A673 (cell line): ENCODE data around the gene NAXD. TPM values are rescaled to one million over a fixed set of nuclear protein-coding genes. Genes with fewer than 3 reads are reported as not detected.

Source experiments
- BruUV-seq: library from RNA; stranded (reverse); fragments of 400-500 nt; replicated peaks from 2 replicates; lab custom pipeline; 2021; lab: Mats Ljungman, UMichigan
- CTCF ChIA-PET: fragments of 300-600 bp; sonication (Branson Sonifier 250); formaldehyde crosslinking; loops from one replicate; lab custom pipeline; 2022; ENCODE audit warnings: antibody characterized with exemption; lab: Charles Lee
- POLR2A ChIA-PET: fragments of 300-600 bp; sonication (Branson Sonifier 250); formaldehyde crosslinking; loops from one replicate; lab custom pipeline; 2022; ENCODE audit warnings: antibody characterized with exemption; ENCODE audit not compliant: low non-redundant PET; lab: Charles Lee
- DNase-seq: peaks from one replicate; pipeline ENCODE4 v3.0.0-alpha.2; 2015; ENCODE audit warnings: low spot score
- H3K27ac ChIP-seq: fragments of 200-600 bp; sonication (generic); 2 replicates; pipeline ENCODE4 v1.5.1; 2016; ENCODE audit warnings: mixed run types, low read depth, mild to moderate bottlenecking, mixed read lengths, antibody characterized with exemption, low read length; ENCODE audit not compliant: poor library complexity, severe bottlenecking
- H3K27me3 ChIP-seq: fragments of 200-600 bp; sonication (generic); replicated peaks from 2 replicates; pipeline ENCODE4 v1.6.1; 2017; ENCODE audit warnings: mixed run types, low read depth, mild to moderate bottlenecking, mixed read lengths, antibody characterized with exemption, low read length; ENCODE audit not compliant: insufficient read depth, poor library complexity
- H3K36me3 ChIP-seq: fragments of 200-600 bp; sonication (generic); 2 replicates; pipeline ENCODE4 v1.6.1; 2016; ENCODE audit warnings: mixed run types, mild to moderate bottlenecking, mixed read lengths, antibody characterized with exemption, low read length; ENCODE audit not compliant: insufficient read depth, poor library complexity, severe bottlenecking
- H3K4me1 ChIP-seq: fragments of 200-600 bp; sonication (generic); 2 replicates; pipeline ENCODE4 v1.6.1; 2017; ENCODE audit warnings: mixed run types, mild to moderate bottlenecking, mixed read lengths, antibody characterized with exemption, low read length; ENCODE audit not compliant: insufficient read depth, poor library complexity, severe bottlenecking
- H3K4me3 ChIP-seq: fragments of 200-600 bp; sonication (generic); 2 replicates; pipeline ENCODE4 v1.5.1; 2016; ENCODE audit warnings: low read depth, mixed run types, mild to moderate bottlenecking, mixed read lengths, low read length; ENCODE audit not compliant: poor library complexity, severe bottlenecking
- H3K9me3 ChIP-seq: fragments of 200-600 bp; sonication (generic); 2 replicates; pipeline ENCODE4 v1.6.1; 2016; ENCODE audit warnings: mixed run types, low read depth, mild to moderate bottlenecking, mixed read lengths, antibody characterized with exemption, low read length; ENCODE audit not compliant: poor library complexity, severe bottlenecking
- EZH2 ChIP-seq: fragments of 200-600 bp; sonication (generic); IDR thresholded peaks from 2 replicates; pipeline ENCODE4 v1.6.1; 2017; ENCODE audit warnings: borderline replicate concordance, low read depth, mild to moderate bottlenecking, mixed read lengths, antibody characterized with exemption, low read length; ENCODE audit not compliant: poor library complexity, severe bottlenecking
- intact Hi-C: fragments of 100-400 bp; cut with micrococcal nuclease; formaldehyde crosslinking; loops from one replicate; pipeline ENCODE4 v1.10.0; 2022; ENCODE audit not compliant: unreplicated experiment
- total RNA-seq: library from RNA; stranded (reverse); gene quantifications from 2 replicates; pipeline ENCODE4 v1.2.3, GENCODE V29; 2021
- TF ChIP-seq, protein P1 (sequence below): fragments of 300-800, 200-600 bp; sonication (generic); conservative IDR thresholded peaks from 2 replicates; pipeline ENCODE4 v1.5.1; 2017; ENCODE audit warnings: low read depth, mild to moderate bottlenecking, antibody characterized with exemption, low read length, moderate library complexity, mixed read lengths

Gene NAXD
- total RNA-seq, 1 experiment from 2014 or later, result 27.9 TPM

DNA sequence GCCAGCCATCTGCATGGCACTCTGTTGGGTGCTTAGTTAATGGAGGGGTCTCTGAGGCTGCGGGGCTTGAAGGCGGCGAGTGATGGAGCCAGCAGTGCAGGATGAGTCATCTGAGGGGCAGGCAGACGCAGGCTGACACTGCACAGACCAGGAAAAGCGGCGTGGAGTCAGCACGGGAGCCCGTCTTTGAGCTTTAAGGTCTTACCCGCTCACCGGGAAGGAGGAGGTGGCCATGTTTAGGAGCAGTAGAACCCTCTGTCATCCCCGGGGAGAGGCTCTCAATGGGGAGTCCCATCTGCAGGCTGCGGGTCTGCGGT is 13.1 kb downstream of the NAXD start:
- Histone ChIP-seq H3K36me3 (peaks cover 3% of the 10 kb centered on the region), H3K4me1 (peaks cover 10% of the 10 kb centered on the region), H3K4me3 (no peak overlapping the region), H3K27ac (no peak overlapping the region), H3K9me3 (no peaks in the 10 kb centered on the region), H3K27me3 (no peaks in the 10 kb centered on the region)
- ChIA-PET POLR2A (no interaction called here), CTCF (no interaction called here)
- BruUV-seq, result no TSS peak
- no peak for TF ChIP-seq EZH2
- TF ChIP-seq, protein P1, sequence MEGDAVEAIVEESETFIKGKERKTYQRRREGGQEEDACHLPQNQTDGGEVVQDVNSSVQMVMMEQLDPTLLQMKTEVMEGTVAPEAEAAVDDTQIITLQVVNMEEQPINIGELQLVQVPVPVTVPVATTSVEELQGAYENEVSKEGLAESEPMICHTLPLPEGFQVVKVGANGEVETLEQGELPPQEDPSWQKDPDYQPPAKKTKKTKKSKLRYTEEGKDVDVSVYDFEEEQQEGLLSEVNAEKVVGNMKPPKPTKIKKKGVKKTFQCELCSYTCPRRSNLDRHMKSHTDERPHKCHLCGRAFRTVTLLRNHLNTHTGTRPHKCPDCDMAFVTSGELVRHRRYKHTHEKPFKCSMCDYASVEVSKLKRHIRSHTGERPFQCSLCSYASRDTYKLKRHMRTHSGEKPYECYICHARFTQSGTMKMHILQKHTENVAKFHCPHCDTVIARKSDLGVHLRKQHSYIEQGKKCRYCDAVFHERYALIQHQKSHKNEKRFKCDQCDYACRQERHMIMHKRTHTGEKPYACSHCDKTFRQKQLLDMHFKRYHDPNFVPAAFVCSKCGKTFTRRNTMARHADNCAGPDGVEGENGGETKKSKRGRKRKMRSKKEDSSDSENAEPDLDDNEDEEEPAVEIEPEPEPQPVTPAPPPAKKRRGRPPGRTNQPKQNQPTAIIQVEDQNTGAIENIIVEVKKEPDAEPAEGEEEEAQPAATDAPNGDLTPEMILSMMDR, result no peak
- intact Hi-C loops, result no loop called here
- DNase-seq, result peak; percentile 58

DNA sequence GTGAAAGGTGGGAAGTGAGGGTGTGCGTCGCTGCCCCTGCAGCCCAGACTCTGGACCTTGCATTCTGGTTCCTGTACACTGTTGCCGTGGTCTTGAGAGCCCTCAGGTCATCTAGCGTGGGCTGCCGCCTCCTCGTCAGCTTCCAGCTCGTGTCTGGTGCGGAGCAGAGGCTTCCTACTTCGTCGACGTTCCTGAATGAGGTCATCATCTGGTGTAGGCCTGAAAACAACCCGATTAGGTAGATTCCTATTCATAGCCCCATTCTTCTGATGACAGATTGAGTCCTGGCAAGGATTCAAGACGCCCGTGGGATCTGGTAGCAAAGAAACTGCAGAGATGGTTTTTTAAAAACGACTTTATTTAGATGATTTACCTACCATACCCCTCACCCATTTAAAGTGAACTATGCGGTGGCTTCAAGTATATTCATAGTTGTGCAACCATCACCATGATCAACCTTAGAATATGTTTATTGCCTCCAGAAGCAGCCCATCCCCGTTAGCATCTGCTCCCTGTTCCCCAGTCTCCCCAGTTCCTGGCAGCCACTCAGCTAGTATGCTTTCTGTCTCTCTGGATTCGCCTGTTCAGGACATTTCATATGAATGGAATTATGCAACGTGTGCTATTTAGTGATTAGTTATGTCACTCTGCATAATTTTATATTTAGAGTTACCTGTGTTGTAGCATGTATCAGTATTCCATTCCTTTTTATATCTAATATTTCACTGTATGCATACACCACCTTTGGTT is 13.8 kb downstream of the NAXD start:
- peaks cover 10% of the 10 kb centered on the region for H3K4me1 ChIP-seq
- no peaks in the 10 kb centered on the region for H3K9me3 ChIP-seq
- H3K27me3 ChIP-seq, result no peaks in the 10 kb centered on the region
- DNase-seq, result no peak
- peaks cover 3% of the 10 kb centered on the region for H3K36me3 ChIP-seq
- no peak overlapping the region for H3K4me3 ChIP-seq
- no peak for TF ChIP-seq EZH2
- TF ChIP-seq, protein P1, result no peak
- BruUV-seq, result no TSS peak
- POLR2A ChIA-PET, result no interaction called here
- no peak overlapping the region for H3K27ac ChIP-seq
- intact Hi-C loops, result no loop called here
- CTCF ChIA-PET, result no interaction called here

DNA sequence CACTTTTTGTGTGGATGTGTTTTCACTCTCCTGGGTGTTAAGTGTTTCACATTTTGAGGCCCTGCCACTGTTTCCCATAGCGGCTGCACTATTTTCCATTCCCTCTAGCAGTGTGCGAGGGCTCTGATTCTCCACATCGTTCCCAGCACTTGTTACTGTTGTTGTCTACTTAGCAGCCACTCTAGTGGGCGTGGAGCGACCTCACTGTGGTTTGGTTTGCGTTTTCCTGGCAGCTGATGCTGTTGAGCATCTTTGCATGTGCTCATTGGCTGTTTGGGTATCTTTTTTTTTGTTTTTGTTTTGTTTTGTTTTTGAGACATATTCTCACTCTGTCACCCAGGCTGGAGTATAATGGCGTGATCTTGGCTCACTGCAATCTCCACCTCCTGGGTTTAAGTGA is 14.4 kb downstream of the NAXD start:
- no TSS peak for BruUV-seq
- H3K4me3 ChIP-seq, result no peak overlapping the region
- H3K4me1 ChIP-seq, result peaks cover 10% of the 10 kb centered on the region
- POLR2A ChIA-PET, result no interaction called here
- TF ChIP-seq EZH2, result no peak
- TF ChIP-seq, protein P1, result no peak
- CTCF ChIA-PET, result no interaction called here
- H3K27ac ChIP-seq, result no peak overlapping the region
- H3K27me3 ChIP-seq, result no peaks in the 10 kb centered on the region
- DNase-seq, result no peak
- H3K36me3 ChIP-seq, result peaks cover 3% of the 10 kb centered on the region
- intact Hi-C loops, result no loop called here
- H3K9me3 ChIP-seq, result no peaks in the 10 kb centered on the region
